ENCODE measurements around the gene STAP2.

The STAP2 gene

GRCh38 chr19:4322942-4323665, 15.5 kb downstream of the STAP2 start:
- no peak overlapping the region for H3K9ac ChIP-seq (ENCODE audit: low read length)
- peaks cover 22% of the 10 kb centered on the region for H3K36me3 ChIP-seq (ENCODE audit: control insufficient read depth, insufficient read depth, low read length)

GRCh38 chr19:4320419-4320818, 18.2 kb downstream of the STAP2 start:
- Histone ChIP-seq H3K4me1 (ENCODE audit: control insufficient read depth, insufficient read depth, low read length) (no peaks in the 10 kb centered on the region), H3K4me3 (ENCODE audit: low read depth, low read length) (no peak overlapping the region), H3K27ac (ENCODE audit: low read depth, low read length) (no peak overlapping the region), H3K36me3 (ENCODE audit: control insufficient read depth, insufficient read depth, low read length) (peaks cover 34% of the 10 kb centered on the region), H3K9me3 (ENCODE audit: control insufficient read depth, insufficient read depth, low read depth, low read length) (0 out of 2 replicates have a peak, but pooled peaks cover 5% of the 10 kb centered on the region), H3K27me3 (ENCODE audit: control insufficient read depth, insufficient read depth, low read length) (no peaks in the 10 kb centered on the region), H3K9ac (ENCODE audit: low read length) (no peak overlapping the region)

More at GRCh38 chr19:4322942-4323665, 15.5 kb downstream of the STAP2 start:
- H3K27ac ChIP-seq (ENCODE audit: low read depth, low read length): no peak overlapping the region
- 0 out of 2 replicates have a peak, but pooled peaks cover 3% of the 10 kb centered on the region for H3K4me1 ChIP-seq (ENCODE audit: control insufficient read depth, insufficient read depth, low read length)
- no peak overlapping the region for H3K4me3 ChIP-seq (ENCODE audit: low read depth, low read length)
- no peaks in the 10 kb centered on the region for H3K27me3 ChIP-seq (ENCODE audit: control insufficient read depth, insufficient read depth, low read length)
- H3K9me3 ChIP-seq (ENCODE audit: control insufficient read depth, insufficient read depth, low read depth, low read length): 0 out of 2 replicates have a peak, but pooled peaks cover 5% of the 10 kb centered on the region

GRCh38 chr19:4319067-4319718, 19.4 kb downstream of the STAP2 start:
- Histone ChIP-seq H3K27ac (ENCODE audit: low read depth, low read length) (no peak overlapping the region), H3K36me3 (ENCODE audit: control insufficient read depth, insufficient read depth, low read length) (peaks cover 37% of the 10 kb centered on the region), H3K4me3 (ENCODE audit: low read depth, low read length) (no peak overlapping the region), H3K27me3 (ENCODE audit: control insufficient read depth, insufficient read depth, low read length) (no peaks in the 10 kb centered on the region), H3K9ac (ENCODE audit: low read length) (no peak overlapping the region), H3K9me3 (ENCODE audit: control insufficient read depth, insufficient read depth, low read depth, low read length) (0 out of 2 replicates have a peak, but pooled peaks cover 5% of the 10 kb centered on the region), H3K4me1 (ENCODE audit: control insufficient read depth, insufficient read depth, low read length) (no peaks in the 10 kb centered on the region)

GRCh38 chr19:4318460-4318859, 20.2 kb downstream of the STAP2 start:
- no peak overlapping the region for H3K27ac ChIP-seq (ENCODE audit: low read depth, low read length)
- H3K36me3 ChIP-seq (ENCODE audit: control insufficient read depth, insufficient read depth, low read length): peaks cover 31% of the 10 kb centered on the region
- no peak overlapping the region for H3K4me3 ChIP-seq (ENCODE audit: low read depth, low read length)
- no peak overlapping the region for H3K9ac ChIP-seq (ENCODE audit: low read length)
- H3K4me1 ChIP-seq (ENCODE audit: control insufficient read depth, insufficient read depth, low read length): no peaks in the 10 kb centered on the region
- H3K9me3 ChIP-seq (ENCODE audit: control insufficient read depth, insufficient read depth, low read depth, low read length): 0 out of 2 replicates have a peak, but pooled peaks cover 5% of the 10 kb centered on the region
- no peaks in the 10 kb centered on the region for H3K27me3 ChIP-seq (ENCODE audit: control insufficient read depth, insufficient read depth, low read length)

- Histone ChIP-seq H3K27ac (ENCODE audit: low read depth, low read length) (no peak overlapping the region), H3K9me3 (ENCODE audit: control insufficient read depth, insufficient read depth, low read depth, low read length) (0 out of 2 replicates have a peak, but pooled peaks cover 5% of the 10 kb centered on the region), H3K4me1 (ENCODE audit: control insufficient read depth, insufficient read depth, low read length) (no peaks in the 10 kb centered on the region), H3K27me3 (ENCODE audit: control insufficient read depth, insufficient read depth, low read length) (no peaks in the 10 kb centered on the region), H3K4me3 (ENCODE audit: low read depth, low read length) (no peak overlapping the region), H3K36me3 (ENCODE audit: control insufficient read depth, insufficient read depth, low read length) (peaks cover 30% of the 10 kb centered on the region), H3K9ac (ENCODE audit: low read length) (no peak overlapping the region)
Measured at GRCh38 chr19:4316956-4317355, 21.7 kb downstream of the STAP2 start.

- Histone ChIP-seq H3K4me3 (ENCODE audit: low read depth, low read length) (no peak overlapping the region), H3K27me3 (ENCODE audit: control insufficient read depth, insufficient read depth, low read length) (no peaks in the 10 kb centered on the region), H3K4me1 (ENCODE audit: control insufficient read depth, insufficient read depth, low read length) (no peaks in the 10 kb centered on the region), H3K27ac (ENCODE audit: low read depth, low read length) (no peak overlapping the region), H3K9ac (ENCODE audit: low read length) (no peak overlapping the region), H3K9me3 (ENCODE audit: control insufficient read depth, insufficient read depth, low read depth, low read length) (no peaks in the 10 kb centered on the region), H3K36me3 (ENCODE audit: control insufficient read depth, insufficient read depth, low read length) (peaks cover 45% of the 10 kb centered on the region)
Measured at GRCh38 chr19:4313847-4314490, 24.7 kb downstream of the STAP2 start.

- H3K27ac ChIP-seq (ENCODE audit: low read depth, low read length): no peak overlapping the region
- H3K36me3 ChIP-seq (ENCODE audit: control insufficient read depth, insufficient read depth, low read length): peaks cover 38% of the 10 kb centered on the region
- H3K27me3 ChIP-seq (ENCODE audit: control insufficient read depth, insufficient read depth, low read length): no peaks in the 10 kb centered on the region
- no peaks in the 10 kb centered on the region for H3K9me3 ChIP-seq (ENCODE audit: control insufficient read depth, insufficient read depth, low read depth, low read length)
- no peak overlapping the region for H3K9ac ChIP-seq (ENCODE audit: low read length)
- H3K4me3 ChIP-seq (ENCODE audit: low read depth, low read length): no peak overlapping the region
- no peaks in the 10 kb centered on the region for H3K4me1 ChIP-seq (ENCODE audit: control insufficient read depth, insufficient read depth, low read length)
Measured at GRCh38 chr19:4310247-4311121, 28.1 kb downstream of the STAP2 start.

GRCh38 chr19:4305659-4306058, 33.0 kb downstream of the STAP2 start:
- no peak overlapping the region for H3K4me3 ChIP-seq (ENCODE audit: low read depth, low read length)
- no peaks in the 10 kb centered on the region for H3K27me3 ChIP-seq (ENCODE audit: control insufficient read depth, insufficient read depth, low read length)
- peaks cover 13% of the 10 kb centered on the region; the same call in 1 of the 2 replicates for H3K4me1 ChIP-seq (ENCODE audit: control insufficient read depth, insufficient read depth, low read length)
- H3K9ac ChIP-seq (ENCODE audit: low read length): no peak overlapping the region
- no peak overlapping the region for H3K27ac ChIP-seq (ENCODE audit: low read depth, low read length)
- H3K36me3 ChIP-seq (ENCODE audit: control insufficient read depth, insufficient read depth, low read length): peaks cover 24% of the 10 kb centered on the region
- H3K9me3 ChIP-seq (ENCODE audit: control insufficient read depth, insufficient read depth, low read depth, low read length): no peaks in the 10 kb centered on the region

- no peaks in the 10 kb centered on the region for H3K27me3 ChIP-seq (ENCODE audit: control insufficient read depth, insufficient read depth, low read length)
- H3K27ac ChIP-seq (ENCODE audit: low read depth, low read length): no peak overlapping the region
- H3K4me3 ChIP-seq (ENCODE audit: low read depth, low read length): peak overlapping the region; percentile 37; the same call in 1 of the 2 replicates
- H3K9me3 ChIP-seq (ENCODE audit: control insufficient read depth, insufficient read depth, low read depth, low read length): no peaks in the 10 kb centered on the region
- no peak overlapping the region for H3K9ac ChIP-seq (ENCODE audit: low read length)
- H3K4me1 ChIP-seq (ENCODE audit: control insufficient read depth, insufficient read depth, low read length): peaks cover 13% of the 10 kb centered on the region; the same call in 1 of the 2 replicates
- peaks cover 20% of the 10 kb centered on the region for H3K36me3 ChIP-seq (ENCODE audit: control insufficient read depth, insufficient read depth, low read length)
Measured at GRCh38 chr19:4305257-4305612, 33.4 kb downstream of the STAP2 start.

GRCh38 chr19:4304538-4305256, 33.9 kb downstream of the STAP2 start, which contains the start of gene FSD1:
Gene FSD1, plus strand, starts transcription at chr19:4304598. Its CDS starts 149 bp downstream, at chr19:4304747.
- peaks cover 13% of the 10 kb centered on the region; the same call in 1 of the 2 replicates for H3K4me1 ChIP-seq (ENCODE audit: control insufficient read depth, insufficient read depth, low read length)
- H3K27me3 ChIP-seq (ENCODE audit: control insufficient read depth, insufficient read depth, low read length): no peaks in the 10 kb centered on the region
- no peak within 1 kb of the TSS for H3K9ac ChIP-seq (ENCODE audit: low read length)
- peak within 1 kb of the TSS; percentile 37 for H3K4me3 ChIP-seq (ENCODE audit: low read depth, low read length)
- peaks cover 17% of the 10 kb centered on the region for H3K36me3 ChIP-seq (ENCODE audit: control insufficient read depth, insufficient read depth, low read length)
- no peak within 1 kb of the TSS for H3K27ac ChIP-seq (ENCODE audit: low read depth, low read length)
- H3K9me3 ChIP-seq (ENCODE audit: control insufficient read depth, insufficient read depth, low read depth, low read length): no peaks in the 10 kb centered on the region
